Right lobe of liver (tissue), 6 donors: Measurements from ENCODE around the gene KANSL1. TPM values are rescaled to one million over a fixed set of nuclear protein-coding genes. Genes with fewer than 3 reads are reported as not detected.

Source experiments
- ATAC-seq, 4 donors: fragments of 200-7000 bp; cut with Tn5 transposase; one replicate each; pipeline ENCODE4 v1.9.1; 2020; ENCODE audit warnings: mild to moderate bottlenecking in 4 of 4, moderate library complexity in 4 of 4
- DNase-seq, 3 donors: peaks; one replicate each; pipeline ENCODE4 v3.0.0-alpha.2; 2020
- H3K27ac ChIP-seq, 3 donors: fragments of 200-600 bp; one replicate each; pipeline ENCODE4 v1.8.0; 2022
- H3K27me3 ChIP-seq, 2 donors: fragments of 200-600 bp; one replicate each; pipeline ENCODE4 v1.8.0; 2022
- H3K36me3 ChIP-seq, 4 donors: fragments of 200-600 bp; sonication (generic) in 1 of 4; one replicate each; pipeline versions ENCODE4 v1.5.1 to v1.8.0; 2017 to 2022; ENCODE audit warnings: control low read depth in 1 of 4
- H3K4me1 ChIP-seq, 4 donors: fragments of 200-600 bp; sonication (generic) in 1 of 4; one replicate each; pipeline versions ENCODE4 v1.5.1 to v1.8.0; 2017 to 2022; ENCODE audit warnings: control low read depth in 1 of 4
- H3K4me3 ChIP-seq, 3 donors: fragments of 200-600 bp; one replicate each; pipeline ENCODE4 v1.8.0; 2022
- H3K9me3 ChIP-seq, 4 donors: fragments of 200-600 bp; sonication (generic) in 1 of 4; one replicate each; pipeline versions ENCODE4 v1.5.1 to v1.8.0; 2017 to 2022; ENCODE audit warnings: control low read depth in 1 of 4
- CTCF ChIP-seq, 4 donors: fragments of 200-600 bp in 3 of 4; fragments of 450-650 bp in 1 of 4; IDR thresholded peaks; one replicate each; pipeline versions ENCODE4 v1.5.1 to v1.8.0; 2016 to 2022; ENCODE audit warnings: antibody characterized with exemption in 4 of 4, mild to moderate bottlenecking in 2 of 4
- POLR2A ChIP-seq: fragments of 450-650 bp; IDR thresholded peaks from one replicate; pipeline ENCODE4 v1.6.1; 2017; ENCODE audit warnings: antibody characterized with exemption, mild to moderate bottlenecking
- WGBS: methylation state at CpG from one replicate; pipeline ENCODE4 v1.1.6; 2018; ENCODE audit warnings: low coverage, low lambda C conversion rate; ENCODE audit not compliant: insufficient coverage; ENCODE audit errors: missing lambda C conversion rate; 5-methylcytosine and 5-hydroxymethylcytosine counted together
- intact Hi-C, 2 donors: fragments of 100-400 bp; cut with DNase I; formaldehyde crosslinking; loops; one replicate each; pipeline versions ENCODE4 v1.11.2 to v1.14.1; 2022
- total RNA-seq, 6 experiments: library from RNA; depleted of rRNA in 2 of 6; stranded (reverse); fragments of >200 nt in 2 of 6; fragmentation: NEBNext Ultra II Directional in 3 of 6; extraction: Animal tissue kit (Norgen Biotek cat#: 25700) in 3 of 6; gene quantifications; one replicate each; pipeline versions ENCODE4 v1.1.0 to v1.2.4, GENCODE V29; 2016 to 2023
- donor health status: DM: no; HTN: yes; CAD: no.
- donor health status: DM: no; HTN: no; CAD: no.
- donor health status: DM: no; HTN: no; CAD: no.
- donor health status: DM: no; HTN: yes; CAD: no.
- donor health status: DM: no; HTN: yes; CAD: no.

The KANSL1 gene
- total RNA-seq, 6 experiments from 2014 or later, result 23.1 to 29.5 (median 25.9) TPM

- no peak overlapping the region for H3K27ac ChIP-seq
- no peak for TF ChIP-seq CTCF (IDR thresholded peaks at IDR 0.05)
- no peak for TF ChIP-seq POLR2A
- WGBS, result 67% methylated on average over 1 of the region's 4 CpGs
- ATAC-seq, result peak in 3 of 4 donors; percentile 39 to 42 (median 40)
- intact Hi-C loops, result no loop called here
- H3K9me3 ChIP-seq, result no peaks in the 10 kb centered on the region
- H3K36me3 ChIP-seq, result no peaks in the 10 kb centered on the region
- no peak for DNase-seq
- H3K4me1 ChIP-seq, result peaks cover 0 to 34% (median 5%) of the 10 kb centered on the region in 4 donors
- no peak overlapping the region for H3K4me3 ChIP-seq
- H3K27me3 ChIP-seq, result no peaks in the 10 kb centered on the region
Observed at GRCh38 chr17:46135126-46135812, 58.0 kb downstream of the KANSL1 start.

- no peaks in the 10 kb centered on the region for H3K9me3 ChIP-seq
- H3K36me3 ChIP-seq, result no peaks in the 10 kb centered on the region
- H3K27me3 ChIP-seq, result no peaks in the 10 kb centered on the region
- peaks cover 0 to 16% (median 0%) of the 10 kb centered on the region in 4 donors for H3K4me1 ChIP-seq
- WGBS, result 71% methylated on average over 2 of the region's 2 CpGs
- H3K4me3 ChIP-seq, result no peak overlapping the region
- intact Hi-C loops, result loop anchor here in 1 of 2 donors (10.0 kb wide), 1 partner anchor 55 kb away; no protein-coding TSS in a partner anchor
- ATAC-seq (no peak), DNase-seq (no peak)
- TF ChIP-seq CTCF (IDR thresholded peaks at IDR 0.05), result no peak
- no peak for TF ChIP-seq POLR2A
- no peak overlapping the region for H3K27ac ChIP-seq
Observed at GRCh38 chr17:46129302-46129701, 63.9 kb downstream of the KANSL1 start.

- 56% methylated on average over 4 of the region's 4 CpGs for WGBS
- DNase-seq, result no peak
- Histone ChIP-seq H3K27me3 (no peaks in the 10 kb centered on the region), H3K9me3 (no peaks in the 10 kb centered on the region), H3K36me3 (no peaks in the 10 kb centered on the region), H3K4me3 (no peak overlapping the region), H3K4me1 (peaks cover 0 to 16% (median 0%) of the 10 kb centered on the region in 4 donors), H3K27ac (no peak overlapping the region)
- intact Hi-C loops, result loop anchor here in 1 of 2 donors (10.0 kb wide), 1 partner anchor 56 kb away; no protein-coding TSS in a partner anchor
- no peak for ATAC-seq
- TF ChIP-seq CTCF (IDR thresholded peaks at IDR 0.05), result no peak
- no peak for TF ChIP-seq POLR2A
Observed at GRCh38 chr17:46128453-46128852, 64.8 kb downstream of the KANSL1 start.

GRCh38 chr17:46127524-46127923 is 65.7 kb downstream of the KANSL1 start:
- WGBS, result 100% methylated on average over 2 of the region's 2 CpGs
- H3K9me3 ChIP-seq, result no peaks in the 10 kb centered on the region
- no peak overlapping the region for H3K4me3 ChIP-seq
- TF ChIP-seq POLR2A (no peak), CTCF (IDR thresholded peaks at IDR 0.05) (no peak)
- H3K27ac ChIP-seq, result no peak overlapping the region
- DNase-seq (no peak), ATAC-seq (no peak)
- intact Hi-C loops, result loop anchor here in 1 of 2 donors (10.0 kb wide), 1 partner anchor 57 kb away; no protein-coding TSS in a partner anchor
- no peaks in the 10 kb centered on the region for H3K36me3 ChIP-seq
- peaks cover 0 to 17% (median 0%) of the 10 kb centered on the region in 4 donors for H3K4me1 ChIP-seq
- no peaks in the 10 kb centered on the region for H3K27me3 ChIP-seq
